IgD-negative memory B cell (primary cell): ENCODE results near the gene ARL5C. TPM values are rescaled to one million over a fixed set of nuclear protein-coding genes. Genes with fewer than 3 reads are reported as not detected.

Experiments
- H3K27ac Mint-ChIP-seq, 3 donors: one replicate each; pipeline ENCODE4 v1.8.0; 2020 to 2022; ENCODE audit warnings: mild to moderate bottlenecking in 3 of 3, mixed read lengths in 3 of 3, moderate library complexity in 1 of 3
- H3K27me3 Mint-ChIP-seq: one replicate; pipeline ENCODE4 v1.8.0; 2021; ENCODE audit warnings: mixed read lengths
- H3K36me3 Mint-ChIP-seq: one replicate; pipeline ENCODE4 v1.8.0; 2020; ENCODE audit warnings: mild to moderate bottlenecking, mixed read lengths
- H3K4me1 Mint-ChIP-seq, 3 donors: one replicate each; pipeline ENCODE4 v1.8.0; 2020 to 2022; ENCODE audit warnings: mixed read lengths in 3 of 3, mild to moderate bottlenecking in 1 of 3
- H3K4me3 Mint-ChIP-seq, 4 donors: one replicate each; pipeline ENCODE4 v1.8.0; 2020 to 2022; ENCODE audit warnings: mild to moderate bottlenecking in 4 of 4, mixed read lengths in 4 of 4, moderate library complexity in 3 of 4
- H3K9me3 Mint-ChIP-seq, 3 donors: one replicate each; pipeline ENCODE4 v1.8.0; 2020 to 2021; ENCODE audit warnings: mixed read lengths in 3 of 3, mild to moderate bottlenecking in 1 of 3
- polyA plus RNA-seq: library from polyadenylated mRNA; unstranded; fragments of 300-500 nt; fragmentation: Illumina TruSeq; gene quantifications from one replicate; pipeline ENCODE4 v1.2.3, GENCODE V29; 2021

Gene ARL5C
- polyA plus RNA-seq, 1 donor from 2014 or later: not detected

GRCh38 chr17:39147221-39148185 is 18.5 kb downstream of the ARL5C start:
- no peak overlapping the region for H3K27ac Mint-ChIP-seq
- H3K4me3 Mint-ChIP-seq: no peak overlapping the region
- peaks cover under 1 to 5% (median 3%) of the 10 kb centered on the region in 3 donors for H3K4me1 Mint-ChIP-seq

GRCh38 chr17:39146273-39146672 is 19.7 kb downstream of the ARL5C start:
- no peak overlapping the region for H3K4me3 Mint-ChIP-seq
- H3K27me3 Mint-ChIP-seq: peaks cover 29% of the 10 kb centered on the region
- no peak overlapping the region for H3K27ac Mint-ChIP-seq
- peaks cover 3% of the 10 kb centered on the region for H3K36me3 Mint-ChIP-seq
- H3K4me1 Mint-ChIP-seq: peaks cover 0 to 3% (median 1%) of the 10 kb centered on the region in 3 donors
- H3K9me3 Mint-ChIP-seq: no peaks in the 10 kb centered on the region

More at GRCh38 chr17:39147221-39148185, 18.5 kb downstream of the ARL5C start:
- no peaks in the 10 kb centered on the region for H3K9me3 Mint-ChIP-seq
- peaks cover 3% of the 10 kb centered on the region for H3K36me3 Mint-ChIP-seq
- H3K27me3 Mint-ChIP-seq: peaks cover 27% of the 10 kb centered on the region

GRCh38 chr17:39145143-39145542 is 20.8 kb downstream of the ARL5C start:
- peaks cover 0 to 1% (median under 1%) of the 10 kb centered on the region in 3 donors for H3K4me1 Mint-ChIP-seq
- H3K36me3 Mint-ChIP-seq: peaks cover 3% of the 10 kb centered on the region
- no peak overlapping the region for H3K4me3 Mint-ChIP-seq
- no peaks in the 10 kb centered on the region for H3K9me3 Mint-ChIP-seq
- H3K27me3 Mint-ChIP-seq: peaks cover 20% of the 10 kb centered on the region
- H3K27ac Mint-ChIP-seq: no peak overlapping the region

- no peaks in the 10 kb centered on the region for H3K9me3 Mint-ChIP-seq
- no peak overlapping the region for H3K27ac Mint-ChIP-seq
- no peak overlapping the region for H3K4me3 Mint-ChIP-seq
- H3K4me1 Mint-ChIP-seq: peaks cover 0 to 1% (median 0%) of the 10 kb centered on the region in 3 donors
- H3K36me3 Mint-ChIP-seq: peaks cover 3% of the 10 kb centered on the region
- H3K27me3 Mint-ChIP-seq: peaks cover 13% of the 10 kb centered on the region
Measured at GRCh38 chr17:39144416-39144840, 21.5 kb downstream of the ARL5C start.

GRCh38 chr17:39143552-39144093 is 22.3 kb downstream of the ARL5C start:
- Mint-ChIP-seq H3K36me3 (peaks cover 3% of the 10 kb centered on the region), H3K4me1 (peaks cover 0 to 6% (median 3%) of the 10 kb centered on the region in 3 donors), H3K27ac (no peak overlapping the region), H3K4me3 (no peak overlapping the region), H3K9me3 (no peaks in the 10 kb centered on the region), H3K27me3 (peaks cover 7% of the 10 kb centered on the region)

- Mint-ChIP-seq H3K4me1 (peaks cover 0 to 9% (median 3%) of the 10 kb centered on the region in 3 donors), H3K4me3 (no peak overlapping the region), H3K27ac (no peak overlapping the region), H3K36me3 (peaks cover 2% of the 10 kb centered on the region), H3K27me3 (peaks cover 3% of the 10 kb centered on the region), H3K9me3 (no peaks in the 10 kb centered on the region)
Measured at GRCh38 chr17:39141915-39142664, 23.9 kb downstream of the ARL5C start.

GRCh38 chr17:39141294-39141693 is 24.7 kb downstream of the ARL5C start:
- Mint-ChIP-seq H3K36me3 (peaks cover 2% of the 10 kb centered on the region), H3K27ac (no peak overlapping the region), H3K4me1 (peaks cover 0 to 9% (median 3%) of the 10 kb centered on the region in 3 donors), H3K27me3 (peaks cover 2% of the 10 kb centered on the region), H3K9me3 (no peaks in the 10 kb centered on the region), H3K4me3 (no peak overlapping the region)

- Mint-ChIP-seq H3K9me3 (no peaks in the 10 kb centered on the region), H3K27ac (no peak overlapping the region)
Measured at GRCh38 chr17:39139561-39139960, 26.4 kb downstream of the ARL5C start.

GRCh38 chr17:39139161-39139511 is 26.8 kb downstream of the ARL5C start:
- no peak overlapping the region for H3K27ac Mint-ChIP-seq
- H3K36me3 Mint-ChIP-seq: peaks cover 2% of the 10 kb centered on the region
- H3K4me1 Mint-ChIP-seq: peaks cover 0 to 8% (median 3%) of the 10 kb centered on the region in 3 donors
- peaks cover 2% of the 10 kb centered on the region for H3K27me3 Mint-ChIP-seq
- H3K9me3 Mint-ChIP-seq: no peaks in the 10 kb centered on the region
- H3K4me3 Mint-ChIP-seq: no peak overlapping the region

More at GRCh38 chr17:39139561-39139960, 26.4 kb downstream of the ARL5C start:
- Mint-ChIP-seq H3K4me3 (peak overlapping the region in 1 of 4 donors; percentile 41), H3K4me1 (peaks cover 0 to 8% (median 3%) of the 10 kb centered on the region in 3 donors), H3K36me3 (peaks cover 2% of the 10 kb centered on the region), H3K27me3 (peaks cover 2% of the 10 kb centered on the region)

- Mint-ChIP-seq H3K36me3 (peaks cover 2% of the 10 kb centered on the region), H3K9me3 (no peaks in the 10 kb centered on the region), H3K4me1 (peaks cover 0 to 8% (median 3%) of the 10 kb centered on the region in 3 donors), H3K27me3 (peaks cover 2% of the 10 kb centered on the region), H3K4me3 (no peak overlapping the region), H3K27ac (no peak overlapping the region)
Measured at GRCh38 chr17:39138431-39139160, 27.4 kb downstream of the ARL5C start.

GRCh38 chr17:39134878-39135277 is 31.1 kb downstream of the ARL5C start:
- Mint-ChIP-seq H3K27ac (no peak overlapping the region), H3K27me3 (peaks cover 6% of the 10 kb centered on the region), H3K9me3 (no peaks in the 10 kb centered on the region), H3K4me1 (peaks cover 0 to 8% (median 3%) of the 10 kb centered on the region in 3 donors), H3K36me3 (no peaks in the 10 kb centered on the region), H3K4me3 (no peak overlapping the region)

GRCh38 chr17:39132192-39132610 is 33.8 kb downstream of the ARL5C start:
- Mint-ChIP-seq H3K4me3 (no peak overlapping the region), H3K9me3 (no peaks in the 10 kb centered on the region), H3K27me3 (peaks cover 8% of the 10 kb centered on the region), H3K27ac (no peak overlapping the region), H3K36me3 (no peaks in the 10 kb centered on the region), H3K4me1 (no peaks in the 10 kb centered on the region)

GRCh38 chr17:39131616-39132015 is 34.3 kb downstream of the ARL5C start:
- Mint-ChIP-seq H3K36me3 (no peaks in the 10 kb centered on the region), H3K27ac (no peak overlapping the region), H3K4me1 (no peaks in the 10 kb centered on the region)

GRCh38 chr17:39130205-39130604 is 35.8 kb downstream of the ARL5C start:
- no peak overlapping the region for H3K27ac Mint-ChIP-seq
- H3K4me1 Mint-ChIP-seq: no peaks in the 10 kb centered on the region
- H3K36me3 Mint-ChIP-seq: no peaks in the 10 kb centered on the region

More at GRCh38 chr17:39131616-39132015, 34.3 kb downstream of the ARL5C start:
- Mint-ChIP-seq H3K27me3 (peaks cover 8% of the 10 kb centered on the region), H3K4me3 (no peak overlapping the region), H3K9me3 (no peaks in the 10 kb centered on the region)

More at GRCh38 chr17:39130205-39130604, 35.8 kb downstream of the ARL5C start:
- Mint-ChIP-seq H3K4me3 (no peak overlapping the region), H3K27me3 (peaks cover 8% of the 10 kb centered on the region), H3K9me3 (no peaks in the 10 kb centered on the region)
